Bronchial epithelial cell (primary cell): ENCODE measurements around the gene RBM4B. TPM values are rescaled to one million over a fixed set of nuclear protein-coding genes. Genes with fewer than 3 reads are reported as not detected.
A peak's percentile ranks its signal among the peaks of the same experiment; 100 is the strongest.

Experiments
- DNase-seq: peaks from one replicate; pipeline ENCODE4 v3.0.0-alpha.2; 2010; ENCODE audit warnings: low read depth
- FAIRE-seq: peaks from 2 replicates; lab custom pipeline; 2011; peaks lifted over from hg19 to GRCh38; lab: Jason Lieb, UNC
- H3K27me3 ChIP-seq: 2 replicates; pipeline ENCODE4 v1.5.1; 2011; ENCODE audit warnings: low read length; ENCODE audit not compliant: control insufficient read depth, insufficient read depth
- H3K36me3 ChIP-seq: 2 replicates; pipeline ENCODE4 v1.5.1; 2011; ENCODE audit warnings: low read length; ENCODE audit not compliant: control insufficient read depth, insufficient read depth
- H3K4me3 ChIP-seq: 2 replicates; pipeline ENCODE4 v1.5.1; 2011; ENCODE audit warnings: mild to moderate bottlenecking, low read depth, low read length, control low read depth
- CTCF ChIP-seq: IDR thresholded peaks from 2 replicates; pipeline ENCODE4 v1.5.1; 2011; ENCODE audit warnings: mild to moderate bottlenecking, moderate library complexity, low read length, control low read depth, inconsistent platforms; ENCODE audit not compliant: insufficient read depth, severe bottlenecking
- total RNA-seq: library from RNA; depleted of rRNA; stranded (reverse); fragments of >200 nt; gene quantifications from 2 replicates; pipeline ENCODE4 v1.2.1, GENCODE V29; 2014

Gene RBM4B
- total RNA-seq, 1 donor from 2014 or later, result 13.4 TPM

GRCh38 chr11:66639066-66639813 lies 38.4 kb downstream of the RBM4B start:
- no peak for TF ChIP-seq CTCF
- DNase-seq, result peak; percentile 38

GRCh38 chr11:66638177-66639065 lies 39.3 kb downstream of the RBM4B start, which contains the start of gene RBM4:
Gene RBM4, plus strand, starts transcription at chr11:66638703. Its CDS starts 1,009 bp downstream, at chr11:66639712.
- FAIRE-seq, result no peak
- DNase-seq, result peak; percentile 99
- Histone ChIP-seq H3K36me3 (peaks cover 8% of the 10 kb centered on the region), H3K4me3 (peak within 1 kb of the TSS; percentile 84), H3K27me3 (no peaks in the 10 kb centered on the region)
- peak; percentile 10 for TF ChIP-seq CTCF

More at GRCh38 chr11:66639066-66639813, 38.4 kb downstream of the RBM4B start:
- H3K4me3 ChIP-seq, result peak overlapping the region; percentile 84
- H3K36me3 ChIP-seq, result peaks cover 15% of the 10 kb centered on the region
- no peaks in the 10 kb centered on the region for H3K27me3 ChIP-seq
- FAIRE-seq, result no peak

DNA sequence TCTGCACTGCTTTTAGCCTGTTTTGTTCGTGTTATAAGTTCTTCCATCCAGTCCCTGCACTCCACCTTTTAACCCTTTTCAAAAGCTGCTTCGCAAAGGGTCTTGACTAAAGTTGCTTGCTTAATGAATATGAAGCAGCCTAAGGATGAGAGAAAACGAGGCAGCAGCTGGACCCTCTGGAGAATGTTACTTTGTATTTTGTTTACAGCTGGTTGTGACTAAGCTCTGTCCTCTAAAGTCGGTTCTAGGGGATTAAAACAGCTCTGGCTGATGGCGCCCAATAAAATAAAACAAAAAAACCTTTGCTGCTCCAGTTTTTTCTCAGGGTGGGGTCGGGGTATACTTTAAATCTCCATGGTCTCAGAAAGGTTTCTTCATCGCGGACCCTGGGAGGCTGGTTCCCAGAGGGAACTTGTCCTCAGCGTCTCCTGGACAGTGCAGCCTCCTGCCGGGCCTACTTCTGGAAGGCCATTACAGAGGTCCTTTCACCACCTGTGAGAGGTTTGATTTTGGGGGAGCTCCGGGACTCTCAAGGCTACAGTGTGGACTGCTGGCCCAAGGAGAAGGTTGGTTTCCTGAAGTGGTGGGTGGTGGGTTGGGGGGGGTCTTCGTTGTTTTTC lies 40.0 kb downstream of the RBM4B start:
- FAIRE-seq (no peak), DNase-seq (no peak)
- no peak for TF ChIP-seq CTCF
- Histone ChIP-seq H3K4me3 (peak overlapping the region; percentile 28), H3K27me3 (no peaks in the 10 kb centered on the region), H3K36me3 (peaks cover 6% of the 10 kb centered on the region)

DNA sequence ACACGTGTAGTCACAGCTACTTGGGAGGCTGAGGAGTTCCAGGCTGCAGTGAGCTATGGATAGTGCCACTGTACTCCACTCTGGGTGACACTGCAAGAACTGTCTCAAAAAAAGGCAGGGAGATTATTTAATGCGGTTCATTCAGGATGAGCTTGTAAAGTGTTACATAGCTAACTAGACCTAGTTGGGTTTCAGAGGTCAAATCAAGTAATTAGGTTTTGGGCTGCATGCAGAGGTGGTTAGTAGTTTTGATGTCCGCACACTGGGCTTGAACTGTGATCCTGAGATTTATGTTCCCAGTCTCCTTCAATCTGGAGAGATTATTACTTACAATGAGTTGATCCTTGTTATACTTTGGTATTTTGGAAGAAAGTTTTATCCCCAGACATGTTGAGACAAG lies 41.3 kb downstream of the RBM4B start:
- no peak for TF ChIP-seq CTCF
- peak; percentile 18 for DNase-seq
- no peak for FAIRE-seq
- no peaks in the 10 kb centered on the region for H3K27me3 ChIP-seq
- peaks cover 6% of the 10 kb centered on the region for H3K36me3 ChIP-seq
- H3K4me3 ChIP-seq, result no peak overlapping the region

GRCh38 chr11:66632952-66633351 lies 44.7 kb downstream of the RBM4B start:
- Histone ChIP-seq H3K27me3 (no peaks in the 10 kb centered on the region), H3K4me3 (no peak overlapping the region), H3K36me3 (peaks cover 9% of the 10 kb centered on the region)
- DNase-seq (no peak), FAIRE-seq (no peak)
- TF ChIP-seq CTCF, result no peak
